CD14-positive monocyte (primary cell): ENCODE results near the gene TBC1D16. TPM values are rescaled to one million over a fixed set of nuclear protein-coding genes. Genes with fewer than 3 reads are reported as not detected.

ENCODE experiments used
- DNase-seq, 3 donors: peaks; one replicate each; pipeline ENCODE4 v3.0.0-alpha.2; 2011 to 2022
- H2AFZ ChIP-seq: 2 replicates; pipeline ENCODE4 v1.6.0; 2012; ENCODE audit warnings: mild to moderate bottlenecking, low read depth, low read length, inconsistent platforms; ENCODE audit not compliant: insufficient read depth, poor library complexity, severe bottlenecking
- H3K27ac ChIP-seq, 2 donors: 1 replicate in 1 of 2; 2 replicates in 1 of 2; pipeline ENCODE4 v1.5.1; 2012 to 2013; ENCODE audit warnings: low read length in 2 of 2, control low read depth in 1 of 2, inconsistent platforms in 1 of 2, low read depth in 1 of 2, mild to moderate bottlenecking in 1 of 2
- H3K27me3 ChIP-seq, 2 donors: one replicate each; pipeline versions ENCODE4 v1.6.0 to v1.6.1; 2011 to 2013; ENCODE audit warnings: low read length in 2 of 2; ENCODE audit not compliant: control insufficient read depth in 2 of 2, insufficient read depth in 2 of 2
- H3K36me3 ChIP-seq, 2 donors: replicated peaks in 1 of 2; 1 replicate in 1 of 2; 2 replicates in 1 of 2; pipeline versions ENCODE4 v1.5.1 to v1.6.1; 2012 to 2013; ENCODE audit warnings: low read length in 2 of 2, control low read depth in 1 of 2, inconsistent platforms in 1 of 2, mild to moderate bottlenecking in 1 of 2; ENCODE audit not compliant: insufficient read depth in 2 of 2, control insufficient read depth in 1 of 2
- H3K4me1 ChIP-seq, 2 donors: 1 replicate in 1 of 2; 2 replicates in 1 of 2; pipeline versions ENCODE4 v1.5.1 to v1.6.1; 2012 to 2013; ENCODE audit warnings: low read length in 2 of 2, control low read depth in 1 of 2, inconsistent platforms in 1 of 2, mild to moderate bottlenecking in 1 of 2, moderate library complexity in 1 of 2; ENCODE audit not compliant: insufficient read depth in 2 of 2, control insufficient read depth in 1 of 2
- H3K4me2 ChIP-seq: replicated peaks from 2 replicates; pipeline ENCODE3; 2012; ENCODE audit warnings: low read length, moderate library complexity, mild to moderate bottlenecking; ENCODE audit not compliant: poor library complexity, severe bottlenecking; ENCODE audit errors: extremely low read depth
- H3K4me3 ChIP-seq, 3 experiments: fragments of 200-600 bp in 1 of 3; sonication (generic) in 1 of 3; replicated peaks in 1 of 3; 1 replicate in 2 of 3; 2 replicates in 1 of 3; pipeline ENCODE4 v1.5.1; 2011 to 2013; ENCODE audit warnings: low read length in 3 of 3, mild to moderate bottlenecking in 3 of 3, control low read depth in 2 of 3, low read depth in 2 of 3, inconsistent platforms in 1 of 3, moderate library complexity in 1 of 3
- H3K79me2 ChIP-seq: 2 replicates; pipeline ENCODE4 v1.6.0; 2012; ENCODE audit warnings: mild to moderate bottlenecking, control low read depth, inconsistent platforms, low read length, moderate library complexity; ENCODE audit not compliant: insufficient read depth
- H3K9ac ChIP-seq: 2 replicates; pipeline ENCODE4 v1.6.0; 2017; ENCODE audit warnings: low read length, mild to moderate bottlenecking; ENCODE audit not compliant: insufficient read depth, poor library complexity, severe bottlenecking
- H3K9me3 ChIP-seq, 2 donors: replicated peaks in 1 of 2; 1 replicate in 1 of 2; 2 replicates in 1 of 2; pipeline versions ENCODE4 v1.5.1 to v1.6.1; 2012 to 2013; ENCODE audit warnings: low read length in 2 of 2, control low read depth in 1 of 2; ENCODE audit not compliant: control insufficient read depth in 1 of 2, insufficient read depth in 1 of 2
- H4K20me1 ChIP-seq: 2 replicates; pipeline ENCODE4 v1.6.0; 2012; ENCODE audit warnings: mild to moderate bottlenecking, low read length, control low read depth, moderate library complexity; ENCODE audit not compliant: insufficient read depth
- H3K27ac Mint-ChIP-seq, 7 donors: one replicate each; pipeline ENCODE4 v1.8.0; 2020; ENCODE audit warnings: mild to moderate bottlenecking in 7 of 7, mixed read lengths in 7 of 7, moderate library complexity in 6 of 7, inconsistent platforms in 2 of 7
- H3K27me3 Mint-ChIP-seq, 3 donors: one replicate each; pipeline ENCODE4 v1.8.0; 2021 to 2022; ENCODE audit warnings: low read depth in 3 of 3, mild to moderate bottlenecking in 3 of 3, mixed read lengths in 3 of 3, moderate library complexity in 3 of 3, inconsistent platforms in 1 of 3
- H3K36me3 Mint-ChIP-seq, 2 donors: one replicate each; pipeline ENCODE4 v1.8.0; 2020; ENCODE audit warnings: mixed read lengths in 2 of 2, inconsistent platforms in 1 of 2, mild to moderate bottlenecking in 1 of 2
- H3K4me1 Mint-ChIP-seq: one replicate; pipeline ENCODE4 v1.8.0; 2020; ENCODE audit warnings: mild to moderate bottlenecking, mixed read lengths
- H3K4me3 Mint-ChIP-seq, 2 donors: one replicate each; pipeline ENCODE4 v1.8.0; 2020; ENCODE audit warnings: mild to moderate bottlenecking in 2 of 2, mixed read lengths in 2 of 2, moderate library complexity in 1 of 2
- H3K9me3 Mint-ChIP-seq, 7 donors: one replicate each; pipeline ENCODE4 v1.8.0; 2020 to 2022; ENCODE audit warnings: mixed read lengths in 7 of 7, mild to moderate bottlenecking in 6 of 7, moderate library complexity in 6 of 7, inconsistent platforms in 2 of 7
- CTCF ChIP-seq: fragments of 200-600 bp; IDR thresholded peaks from one replicate; pipeline ENCODE4 v1.8.0; 2022; ENCODE audit warnings: antibody characterized with exemption, mild to moderate bottlenecking
- WGBS: methylation state at CpG from one replicate; pipeline ENCODE4 v1.1.5; 2013; ENCODE audit warnings: missing lambda C conversion rate; ENCODE audit not compliant: insufficient coverage; 5-methylcytosine and 5-hydroxymethylcytosine counted together
- intact Hi-C, 2 donors: fragments of 100-400 bp; cut with micrococcal nuclease; formaldehyde crosslinking; loops; one replicate each; pipeline versions ENCODE4 v1.15.0 to v1.15.1; 2023
- polyA plus RNA-seq, 3 donors: library from polyadenylated mRNA; depleted of rRNA in 1 of 3; unstranded in 2 of 3; stranded (reverse) in 1 of 3; fragments of 300-500 nt in 2 of 3; fragments of >200 nt in 1 of 3; fragmentation: Illumina TruSeq in 2 of 3; gene quantifications; 1 replicate in 2 of 3; 2 replicates in 1 of 3; pipeline ENCODE4 v1.2.3, GENCODE V29; 2012 to 2021

The TBC1D16 gene
- polyA plus RNA-seq, 3 donors: 0.11 to 0.53 (median 0.27) TPM

DNA sequence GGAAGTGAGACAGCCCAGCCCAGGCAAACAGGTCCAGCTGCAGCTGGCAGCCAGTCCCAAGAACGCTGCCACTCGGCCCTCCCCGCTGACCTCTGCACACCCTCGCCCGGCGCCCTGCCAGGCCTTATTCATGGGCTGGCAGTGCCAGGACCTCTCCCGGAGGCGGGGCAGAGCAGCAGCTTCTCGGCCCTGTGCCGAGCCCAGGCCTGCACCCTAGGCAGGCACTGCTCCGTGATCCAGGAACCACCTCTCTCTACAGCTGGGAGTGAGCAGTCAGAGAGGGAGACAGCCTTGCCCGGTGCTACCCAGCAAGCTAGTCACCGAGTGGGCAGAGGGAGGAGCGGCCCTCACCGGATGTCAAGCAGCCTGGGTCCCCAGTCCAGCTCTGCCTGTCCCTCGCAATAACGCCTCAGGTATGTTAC, 116.5 kb downstream of the TBC1D16 start:
- Histone ChIP-seq H3K4me1 (no peaks in the 10 kb centered on the region), H3K27ac (no peak overlapping the region), H3K9me3 (no peaks in the 10 kb centered on the region), H2AFZ (no peak overlapping the region), H4K20me1 (no peaks in the 10 kb centered on the region), H3K27me3 (no peaks in the 10 kb centered on the region), H3K9ac (no peak overlapping the region), H3K4me3 (no peak overlapping the region), H3K36me3 (no peaks in the 10 kb centered on the region), H3K4me2 (no peak overlapping the region), H3K79me2 (no peaks in the 10 kb centered on the region)
- WGBS: 90% methylated on average over 10 of the region's 17 CpGs
- intact Hi-C loops: loop anchor here (5.0 kb wide), 2 partner anchors 127 to 132 kb away; no protein-coding TSS in a partner anchor
- no peaks in the 10 kb centered on the region for H3K4me1 Mint-ChIP-seq
- no peaks in the 10 kb centered on the region for H3K36me3 Mint-ChIP-seq
- peaks cover 6 to 21% (median 10%) of the 10 kb centered on the region in 3 donors for H3K27me3 Mint-ChIP-seq
- no peak for TF ChIP-seq CTCF
- DNase-seq: no peak
- H3K9me3 Mint-ChIP-seq: no peaks in the 10 kb centered on the region
- no peak overlapping the region for H3K27ac Mint-ChIP-seq
- no peak overlapping the region for H3K4me3 Mint-ChIP-seq

DNA sequence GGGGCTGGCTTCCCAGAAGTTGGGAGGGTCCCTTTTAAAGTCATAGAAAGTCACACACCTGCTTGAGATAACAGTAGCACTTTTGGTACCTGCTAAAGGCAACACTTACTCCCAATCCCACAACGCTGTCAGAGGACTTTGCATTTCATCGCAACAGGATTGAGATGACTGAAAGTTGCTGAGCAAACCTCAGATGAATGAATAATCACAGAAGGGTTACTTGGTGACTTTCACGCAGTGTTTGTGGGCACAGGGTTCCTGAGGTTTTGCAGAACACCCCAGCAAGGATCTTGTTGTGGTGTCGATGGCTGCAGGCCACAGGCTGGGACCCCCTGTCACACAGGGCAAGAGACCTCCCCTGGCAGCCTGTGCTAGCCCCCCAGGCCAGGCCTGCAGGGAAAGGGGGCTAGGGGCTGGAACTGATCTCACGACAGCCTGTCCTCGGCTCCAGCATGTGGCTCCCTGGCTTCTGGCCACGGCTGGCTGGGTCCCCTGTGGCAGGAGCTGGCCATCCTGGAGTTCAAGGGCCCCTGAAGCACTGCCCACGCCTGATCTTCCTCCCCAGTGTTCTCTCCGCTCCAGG, 117.0 kb downstream of the TBC1D16 start:
- Histone ChIP-seq H3K79me2 (no peaks in the 10 kb centered on the region), H3K9me3 (no peaks in the 10 kb centered on the region), H3K9ac (no peak overlapping the region), H3K36me3 (no peaks in the 10 kb centered on the region), H3K27me3 (no peaks in the 10 kb centered on the region), H3K27ac (no peak overlapping the region), H4K20me1 (no peaks in the 10 kb centered on the region), H3K4me1 (no peaks in the 10 kb centered on the region), H3K4me2 (no peak overlapping the region), H2AFZ (no peak overlapping the region), H3K4me3 (no peak overlapping the region)
- Mint-ChIP-seq H3K4me3 (no peak overlapping the region), H3K36me3 (no peaks in the 10 kb centered on the region), H3K4me1 (no peaks in the 10 kb centered on the region), H3K9me3 (no peaks in the 10 kb centered on the region), H3K27me3 (peaks cover 6 to 21% (median 10%) of the 10 kb centered on the region in 3 donors), H3K27ac (no peak overlapping the region)
- intact Hi-C loops: loop anchor here (5.0 kb wide), 2 partner anchors 126 to 131 kb away; no protein-coding TSS in a partner anchor
- TF ChIP-seq CTCF: no peak
- DNase-seq: no peak
- 76% methylated on average over 8 of the region's 9 CpGs for WGBS
